WTC11 (cell line): ENCODE measurements around the gene ARX. TPM values are rescaled to one million over a fixed set of nuclear protein-coding genes. Genes with fewer than 3 reads are reported as not detected.

Source experiments
- ATAC-seq: fragments of 200-7000 bp; cut with Tn5 transposase; 2 replicates; pipeline ENCODE4 v1.10.0; 2021; ENCODE audit warnings: mild to moderate bottlenecking, moderate library complexity
- CTCF ChIA-PET: fragments of 300-600 bp; sonication (Branson Sonifier 250); formaldehyde crosslinking; loops from one replicate; lab custom pipeline; 2021; ENCODE audit warnings: antibody characterized with exemption; lab: Charles Lee
- POLR2A ChIA-PET: fragments of 350-600 bp; sonication (Branson Sonifier 250); formaldehyde crosslinking; loops from one replicate; lab custom pipeline; 2021; ENCODE audit warnings: antibody characterized with exemption; lab: Charles Lee
- DNase-seq: peaks from one replicate; pipeline ENCODE4 v3.0.0; 2021; ENCODE audit warnings: low spot score
- H3K27ac Mint-ChIP-seq: 2 replicates; pipeline ENCODE4 v1.8.0; 2021; ENCODE audit warnings: mixed read lengths
- H3K27me3 Mint-ChIP-seq: 2 replicates; pipeline ENCODE4 v1.8.0; 2021; ENCODE audit warnings: low read depth, mild to moderate bottlenecking, moderate library complexity, mixed read lengths
- H3K36me3 Mint-ChIP-seq: 2 replicates; pipeline ENCODE4 v1.8.0; 2021; ENCODE audit warnings: mixed read lengths
- H3K4me1 Mint-ChIP-seq: 2 replicates; pipeline ENCODE4 v1.8.0; 2022; ENCODE audit warnings: mixed read lengths
- H3K4me3 Mint-ChIP-seq: 2 replicates; pipeline ENCODE4 v1.8.0; 2021; ENCODE audit warnings: mild to moderate bottlenecking, moderate library complexity, mixed read lengths
- H3K9me3 Mint-ChIP-seq: 2 replicates; pipeline ENCODE4 v1.8.0; 2021; ENCODE audit warnings: mixed read lengths
- AFF4 ChIP-seq: sonication (generic); formaldehyde crosslinking; IDR thresholded peaks from 2 replicates; pipeline ENCODE4 v1.8.1; 2023; ENCODE audit warnings: mild to moderate bottlenecking, missing genetic modification reagents, borderline replicate concordance
- CREB1 ChIP-seq: sonication (generic); formaldehyde crosslinking; IDR thresholded peaks from 2 replicates; pipeline ENCODE4 v1.8.0; 2023; ENCODE audit warnings: mild to moderate bottlenecking, missing genetic modification reagents
- HMGA2 ChIP-seq: fragments of 250-450 bp; sonication (Bioruptor Pico); IDR thresholded peaks from 2 replicates; pipeline ENCODE4 v1.4.0; 2021; ENCODE audit warnings: mild to moderate bottlenecking, moderate library complexity
- JAZF1 ChIP-seq: fragments of 250-450 bp; sonication (Bioruptor Pico); IDR thresholded peaks from 2 replicates; pipeline ENCODE4 v1.9.0; 2021; ENCODE audit warnings: moderate library complexity, mild to moderate bottlenecking, inconsistent platforms
- MAX ChIP-seq: sonication (generic); formaldehyde crosslinking; IDR thresholded peaks from 2 replicates; pipeline ENCODE4 v1.8.0; 2022; ENCODE audit warnings: mild to moderate bottlenecking, missing genetic modification reagents
- NFATC4 ChIP-seq: fragments of 250-450 bp; sonication (Bioruptor Pico); IDR thresholded peaks from 2 replicates; pipeline ENCODE4 v1.9.0; 2021; ENCODE audit warnings: mild to moderate bottlenecking
- NFE2L1 ChIP-seq: sonication (generic); formaldehyde crosslinking; IDR thresholded peaks from 2 replicates; pipeline ENCODE4 v1.8.1; 2023; ENCODE audit warnings: missing genetic modification reagents
- PRRX2 ChIP-seq: fragments of 250-450 bp; sonication (Bioruptor Pico); IDR thresholded peaks from 2 replicates; pipeline ENCODE4 v1.8.0; 2021; ENCODE audit warnings: mild to moderate bottlenecking
- SMAD3 ChIP-seq: sonication (generic); formaldehyde crosslinking; IDR thresholded peaks from 2 replicates; pipeline ENCODE4 v1.8.0; 2022; ENCODE audit warnings: missing genetic modification reagents, mild to moderate bottlenecking, borderline replicate concordance
- ZNF121 ChIP-seq: sonication (generic); formaldehyde crosslinking; IDR thresholded peaks from 2 replicates; pipeline ENCODE4 v1.8.0; 2023; ENCODE audit warnings: missing genetic modification reagents
- ZNF138 ChIP-seq: sonication (generic); formaldehyde crosslinking; conservative IDR thresholded peaks from 2 replicates; pipeline ENCODE4 v1.8.1; 2022; ENCODE audit warnings: mild to moderate bottlenecking, moderate library complexity, missing genetic modification reagents
- ZNF532 ChIP-seq: fragments of 250-450 bp; sonication (Bioruptor Pico); IDR thresholded peaks from 2 replicates; pipeline ENCODE4 v1.9.0; 2021; ENCODE audit warnings: mild to moderate bottlenecking, borderline replicate concordance
- total RNA-seq: library from RNA; stranded (reverse); gene quantifications from 3 replicates; pipeline ENCODE4 v1.2.3, GENCODE V29; 2021
- TF ChIP-seq, protein P1 (sequence below): sonication (generic); formaldehyde crosslinking; IDR thresholded peaks from 2 replicates; pipeline ENCODE4 v1.8.1; 2023; ENCODE audit warnings: mild to moderate bottlenecking, missing genetic modification reagents
- TF ChIP-seq, protein P2 (sequence below): fragments of 250-450 bp; sonication (Bioruptor Pico); IDR thresholded peaks from 2 replicates; pipeline ENCODE4 v1.9.0; 2021; ENCODE audit warnings: mild to moderate bottlenecking
- TF ChIP-seq, protein P3 (sequence below): sonication (generic); formaldehyde crosslinking; IDR thresholded peaks from 2 replicates; pipeline ENCODE4 v1.8.1; 2023; ENCODE audit warnings: mild to moderate bottlenecking, missing genetic modification reagents, moderate library complexity

Gene ARX
- total RNA-seq, 1 experiment from 2014 or later: not detected

DNA sequence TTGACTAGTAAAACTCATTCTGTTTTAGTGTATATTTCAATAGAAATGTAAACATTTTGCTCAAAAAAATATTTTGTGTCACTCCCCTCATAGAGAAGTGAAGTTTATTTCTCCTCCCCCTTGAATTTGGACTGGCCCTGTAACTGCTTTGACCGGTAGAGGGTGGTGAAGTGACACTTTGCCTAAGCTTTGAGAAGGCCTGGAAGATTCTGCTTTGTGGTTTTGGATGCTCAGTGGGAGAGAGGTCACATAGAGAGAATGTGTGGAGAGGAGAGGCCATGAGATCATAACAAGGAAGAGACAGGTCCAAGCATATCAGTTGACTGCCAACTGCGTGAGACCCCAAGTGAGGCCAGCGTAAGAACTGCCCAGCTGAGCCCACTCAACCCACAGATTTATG is 19.1 kb upstream of the ARX start:
- ATAC-seq (peak; percentile 87), DNase-seq (no peak)
- ChIA-PET POLR2A (no interaction called here), CTCF (interaction anchor here (4.0 kb wide), 1 partner anchor 109 kb away, joined by 33 read pairs; no protein-coding TSS in a partner anchor)
- no peaks in the 10 kb centered on the region for H3K27me3 Mint-ChIP-seq
- H3K4me3 Mint-ChIP-seq: no peak overlapping the region
- H3K27ac Mint-ChIP-seq: no peak overlapping the region
- no peaks in the 10 kb centered on the region for H3K36me3 Mint-ChIP-seq
- H3K9me3 Mint-ChIP-seq: peaks cover 4% of the 10 kb centered on the region; the same call in 1 of the 2 replicates
- no peak for TF ChIP-seq MAX (CRISPR knock-in tag)
- TF ChIP-seq HMGA2 (CRISPR knock-in tag): no peak
- TF ChIP-seq ZNF532 (CRISPR knock-in tag): no peak
- TF ChIP-seq, protein P1, sequence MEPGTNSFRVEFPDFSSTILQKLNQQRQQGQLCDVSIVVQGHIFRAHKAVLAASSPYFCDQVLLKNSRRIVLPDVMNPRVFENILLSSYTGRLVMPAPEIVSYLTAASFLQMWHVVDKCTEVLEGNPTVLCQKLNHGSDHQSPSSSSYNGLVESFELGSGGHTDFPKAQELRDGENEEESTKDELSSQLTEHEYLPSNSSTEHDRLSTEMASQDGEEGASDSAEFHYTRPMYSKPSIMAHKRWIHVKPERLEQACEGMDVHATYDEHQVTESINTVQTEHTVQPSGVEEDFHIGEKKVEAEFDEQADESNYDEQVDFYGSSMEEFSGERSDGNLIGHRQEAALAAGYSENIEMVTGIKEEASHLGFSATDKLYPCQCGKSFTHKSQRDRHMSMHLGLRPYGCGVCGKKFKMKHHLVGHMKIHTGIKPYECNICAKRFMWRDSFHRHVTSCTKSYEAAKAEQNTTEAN (CRISPR knock-in tag): no peak
- no peak for TF ChIP-seq NFE2L1 (CRISPR knock-in tag)
- TF ChIP-seq CREB1 (CRISPR knock-in tag): no peak
- TF ChIP-seq, all 79 proteins: peak for 0
- H3K4me1 Mint-ChIP-seq: peaks cover 3% of the 10 kb centered on the region; the same call in 1 of the 2 replicates

GRCh38 chrX:25029288-25029825 is 13.6 kb upstream of the ARX start:
- CTCF ChIA-PET: interaction anchor here (1.0 kb wide), 1 partner anchor 115 kb away, joined by 3 read pairs; no protein-coding TSS in a partner anchor
- no peaks in the 10 kb centered on the region for H3K9me3 Mint-ChIP-seq
- DNase-seq: no peak
- TF ChIP-seq, protein P2, sequence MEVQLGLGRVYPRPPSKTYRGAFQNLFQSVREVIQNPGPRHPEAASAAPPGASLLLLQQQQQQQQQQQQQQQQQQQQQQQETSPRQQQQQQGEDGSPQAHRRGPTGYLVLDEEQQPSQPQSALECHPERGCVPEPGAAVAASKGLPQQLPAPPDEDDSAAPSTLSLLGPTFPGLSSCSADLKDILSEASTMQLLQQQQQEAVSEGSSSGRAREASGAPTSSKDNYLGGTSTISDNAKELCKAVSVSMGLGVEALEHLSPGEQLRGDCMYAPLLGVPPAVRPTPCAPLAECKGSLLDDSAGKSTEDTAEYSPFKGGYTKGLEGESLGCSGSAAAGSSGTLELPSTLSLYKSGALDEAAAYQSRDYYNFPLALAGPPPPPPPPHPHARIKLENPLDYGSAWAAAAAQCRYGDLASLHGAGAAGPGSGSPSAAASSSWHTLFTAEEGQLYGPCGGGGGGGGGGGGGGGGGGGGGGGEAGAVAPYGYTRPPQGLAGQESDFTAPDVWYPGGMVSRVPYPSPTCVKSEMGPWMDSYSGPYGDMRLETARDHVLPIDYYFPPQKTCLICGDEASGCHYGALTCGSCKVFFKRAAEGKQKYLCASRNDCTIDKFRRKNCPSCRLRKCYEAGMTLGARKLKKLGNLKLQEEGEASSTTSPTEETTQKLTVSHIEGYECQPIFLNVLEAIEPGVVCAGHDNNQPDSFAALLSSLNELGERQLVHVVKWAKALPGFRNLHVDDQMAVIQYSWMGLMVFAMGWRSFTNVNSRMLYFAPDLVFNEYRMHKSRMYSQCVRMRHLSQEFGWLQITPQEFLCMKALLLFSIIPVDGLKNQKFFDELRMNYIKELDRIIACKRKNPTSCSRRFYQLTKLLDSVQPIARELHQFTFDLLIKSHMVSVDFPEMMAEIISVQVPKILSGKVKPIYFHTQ (CRISPR knock-in tag): no peak
- no peak for TF ChIP-seq ZNF121 (CRISPR knock-in tag)
- TF ChIP-seq NFATC4: no peak
- no peak for TF ChIP-seq JAZF1 (CRISPR knock-in tag)
- no peak for TF ChIP-seq PRRX2 (CRISPR knock-in tag)
- TF ChIP-seq ZNF138 (CRISPR knock-in tag): no peak
- TF ChIP-seq, all 79 proteins: peak for 0
- H3K36me3 Mint-ChIP-seq: no peaks in the 10 kb centered on the region
- no peak overlapping the region for H3K27ac Mint-ChIP-seq
- no peak for ATAC-seq
- POLR2A ChIA-PET: no interaction called here
- no peak overlapping the region for H3K4me3 Mint-ChIP-seq
- H3K27me3 Mint-ChIP-seq: peaks cover 8% of the 10 kb centered on the region
- peaks cover 23% of the 10 kb centered on the region for H3K4me1 Mint-ChIP-seq

DNA sequence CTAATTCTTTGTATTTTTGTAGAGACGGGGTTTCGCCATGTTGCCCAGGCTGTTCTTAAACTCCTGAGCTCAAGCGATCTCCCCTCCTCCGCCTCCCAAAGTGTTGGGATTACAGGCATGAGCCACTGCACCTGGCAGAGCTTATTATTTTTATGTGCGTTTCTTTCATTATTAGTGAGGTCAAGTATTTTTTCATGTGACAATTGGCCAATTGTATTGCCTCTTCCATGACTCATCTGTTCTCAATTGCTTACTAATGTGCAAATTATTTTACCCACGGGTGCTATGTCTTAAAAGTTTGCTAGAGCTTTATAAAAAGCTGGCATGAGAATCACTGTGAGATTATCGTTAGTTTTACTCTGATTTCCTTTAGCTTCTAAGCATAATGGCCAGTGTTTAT is 13.0 kb upstream of the ARX start:
- Mint-ChIP-seq H3K4me1 (peaks cover 29% of the 10 kb centered on the region), H3K36me3 (no peaks in the 10 kb centered on the region), H3K4me3 (no peak overlapping the region), H3K27ac (no peak overlapping the region), H3K9me3 (no peaks in the 10 kb centered on the region), H3K27me3 (peaks cover 14% of the 10 kb centered on the region)
- DNase-seq (no peak), ATAC-seq (no peak)
- TF ChIP-seq, protein P3, sequence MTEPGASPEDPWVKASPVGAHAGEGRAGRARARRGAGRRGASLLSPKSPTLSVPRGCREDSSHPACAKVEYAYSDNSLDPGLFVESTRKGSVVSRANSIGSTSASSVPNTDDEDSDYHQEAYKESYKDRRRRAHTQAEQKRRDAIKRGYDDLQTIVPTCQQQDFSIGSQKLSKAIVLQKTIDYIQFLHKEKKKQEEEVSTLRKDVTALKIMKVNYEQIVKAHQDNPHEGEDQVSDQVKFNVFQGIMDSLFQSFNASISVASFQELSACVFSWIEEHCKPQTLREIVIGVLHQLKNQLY: no peak
- TF ChIP-seq SMAD3 (CRISPR knock-in tag) (no peak), AFF4 (CRISPR knock-in tag) (no peak)
- ChIA-PET POLR2A (no interaction called here), CTCF (interaction anchor here (0.6 to 1.0 kb wide), 2 partner anchors 10 to 115 kb away, joined by 3 read pairs; no protein-coding TSS in a partner anchor)
